ENCODE measurements around the gene PRKD3.
"Not testable (repeated sequence)": the region's sequence is repeated elsewhere in the genome, so short reads cannot be mapped to it uniquely, and the experiment has no call there.

The PRKD3 gene

DNA sequence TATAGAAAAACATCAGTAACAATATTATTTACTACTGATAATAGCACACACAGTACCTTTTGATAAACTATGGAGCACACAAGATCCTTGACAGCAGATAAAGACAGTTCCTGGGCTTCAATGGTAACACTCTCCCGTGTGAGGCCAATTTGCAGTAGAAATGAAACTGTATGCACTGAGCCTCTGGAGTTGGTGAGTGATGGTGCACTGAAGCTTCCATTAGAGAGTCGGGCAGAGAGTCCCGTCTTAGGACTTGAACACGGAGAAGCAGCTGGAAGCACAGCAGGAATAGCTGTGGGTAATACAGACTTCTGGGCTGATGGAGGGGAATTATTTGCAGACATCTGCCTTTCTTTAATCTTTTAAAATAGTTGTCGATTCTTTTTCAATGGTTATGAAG lies 8.5 kb downstream of the PRKD3 start:
- DNase-seq (ENCODE audit: low read depth in 2 of 2), result no peak

- no peak for DNase-seq (ENCODE audit: low read depth in 2 of 2)
Measured at GRCh38 chr2:37315364-37315763, 9.3 kb downstream of the PRKD3 start.

DNA sequence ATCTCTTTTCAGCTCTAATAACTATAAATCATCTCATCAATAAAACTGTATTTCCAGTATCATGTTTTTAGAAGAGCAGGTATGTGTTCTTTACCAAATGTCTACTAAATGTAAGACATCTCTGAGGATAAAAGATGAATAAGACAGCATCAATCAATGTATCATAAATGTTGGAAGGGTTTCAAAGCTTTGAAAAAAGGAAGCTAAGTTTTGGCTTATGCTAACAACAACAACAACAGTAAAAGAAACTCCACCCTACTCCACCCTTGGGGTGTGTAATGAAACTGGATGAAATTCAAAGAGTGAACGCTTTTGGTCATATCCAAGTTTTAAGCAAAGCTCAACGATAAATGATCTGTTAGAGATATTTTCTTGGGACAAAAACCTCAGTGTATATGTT lies 17.1 kb downstream of the PRKD3 start:
- no peak for DNase-seq (ENCODE audit: low read depth in 2 of 2)

- DNase-seq (ENCODE audit: low read depth in 2 of 2), result no peak
Measured at GRCh38 chr2:37306024-37306423, 18.6 kb downstream of the PRKD3 start.

DNA sequence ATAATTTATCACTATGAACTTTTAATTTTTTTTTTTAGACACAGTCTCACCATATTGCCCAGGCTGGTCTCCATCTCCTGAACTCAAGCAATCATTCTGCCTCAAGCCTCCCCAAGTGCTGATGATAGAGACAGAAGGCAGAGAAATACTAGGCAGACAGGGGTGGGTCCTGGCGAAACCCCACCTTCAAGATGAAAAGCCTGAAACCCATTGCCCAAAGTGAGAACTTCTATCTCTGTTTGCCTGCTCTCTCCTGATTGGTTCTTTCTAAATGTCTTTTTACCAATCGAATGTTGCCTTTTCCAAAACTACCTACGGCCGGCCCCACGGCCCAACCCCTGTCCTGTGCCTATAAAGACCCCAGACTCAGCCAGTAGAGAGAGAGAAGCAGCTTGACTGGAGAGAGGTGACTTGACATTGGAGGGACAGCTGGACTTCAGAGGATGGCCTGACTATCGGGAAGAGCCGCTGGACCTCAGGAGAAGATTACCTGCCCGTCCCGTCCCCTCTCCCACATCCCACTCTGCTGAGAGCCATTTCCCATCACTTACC lies 21.9 kb downstream of the PRKD3 start:
- DNase-seq (ENCODE audit: low read depth in 2 of 2), result no peak

- no peak for DNase-seq (ENCODE audit: low read depth in 2 of 2)
Measured at GRCh38 chr2:37301408-37301807, 23.2 kb downstream of the PRKD3 start.

DNA sequence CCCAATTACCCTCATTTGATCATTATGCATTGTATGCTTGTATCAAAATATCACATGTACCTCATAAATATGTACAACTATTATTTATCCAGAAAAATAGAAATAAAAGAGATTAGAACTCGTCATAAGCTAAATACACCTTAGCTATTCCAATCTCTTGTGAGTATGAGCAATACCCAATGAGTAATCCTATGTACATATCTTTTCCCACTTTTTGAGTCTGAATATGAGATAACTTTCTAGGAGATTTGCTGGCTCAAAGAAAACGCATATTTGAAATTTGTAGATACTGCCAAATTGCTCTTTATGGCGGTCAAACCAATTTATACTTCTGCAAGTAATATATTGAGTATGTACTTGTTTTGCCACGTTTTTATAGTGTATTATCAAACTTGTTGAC lies 24.1 kb downstream of the PRKD3 start:
- DNase-seq (ENCODE audit: low read depth in 2 of 2), result no peak

DNA sequence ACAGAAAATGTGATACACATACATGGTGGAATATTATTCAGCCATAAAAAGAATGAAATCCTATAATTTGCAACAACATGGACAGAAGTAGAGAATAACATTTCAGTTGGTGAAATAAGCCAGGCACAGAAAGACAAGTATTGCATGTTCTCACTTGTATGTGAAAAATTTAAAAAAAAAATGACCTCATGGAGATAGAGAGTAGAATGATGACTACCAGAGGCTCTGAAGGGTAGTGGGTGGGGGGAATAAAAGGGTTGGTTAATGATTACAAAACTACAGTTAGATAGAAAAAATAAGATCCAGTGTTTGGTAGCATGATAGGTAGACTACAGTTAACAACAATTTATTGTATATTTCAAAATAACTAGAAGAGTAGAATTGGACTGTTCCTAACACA lies 24.5 kb downstream of the PRKD3 start:
- DNase-seq (ENCODE audit: low read depth in 2 of 2), result no peak

- DNase-seq (ENCODE audit: low read depth in 2 of 2), result no peak
Measured at GRCh38 chr2:37297632-37298031, 27.0 kb downstream of the PRKD3 start.

- DNase-seq (ENCODE audit: low read depth in 2 of 2), result no peak
Measured at GRCh38 chr2:37295469-37296073, 29.1 kb downstream of the PRKD3 start.

GRCh38 chr2:37294858-37295257 lies 29.8 kb downstream of the PRKD3 start:
- not testable (repeated sequence) for DNase-seq (ENCODE audit: low read depth in 2 of 2)

DNA sequence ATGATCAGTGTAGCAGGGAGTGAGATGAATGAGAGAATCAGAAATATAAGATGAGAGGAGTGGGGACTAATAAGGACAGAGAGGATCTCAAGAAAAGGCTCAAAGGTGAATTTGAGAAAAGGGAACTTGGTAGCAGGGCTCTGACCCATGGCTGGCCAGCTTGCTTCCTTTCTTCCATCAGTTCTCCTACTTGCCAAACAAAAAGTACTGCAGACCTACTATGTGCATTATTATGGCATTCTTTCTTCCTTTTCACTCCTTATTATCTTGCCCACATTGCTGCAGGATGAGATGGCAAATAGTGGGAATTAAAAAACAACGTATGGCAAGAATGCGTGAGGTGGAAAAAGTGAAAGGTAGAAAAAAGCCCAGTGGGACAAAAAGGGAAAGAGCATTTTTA lies 33.0 kb downstream of the PRKD3 start:
- no peak for DNase-seq (ENCODE audit: low read depth in 2 of 2)

- no peak for DNase-seq (ENCODE audit: low read depth in 2 of 2)
Measured at GRCh38 chr2:37287966-37288365, 36.7 kb downstream of the PRKD3 start.

DNA sequence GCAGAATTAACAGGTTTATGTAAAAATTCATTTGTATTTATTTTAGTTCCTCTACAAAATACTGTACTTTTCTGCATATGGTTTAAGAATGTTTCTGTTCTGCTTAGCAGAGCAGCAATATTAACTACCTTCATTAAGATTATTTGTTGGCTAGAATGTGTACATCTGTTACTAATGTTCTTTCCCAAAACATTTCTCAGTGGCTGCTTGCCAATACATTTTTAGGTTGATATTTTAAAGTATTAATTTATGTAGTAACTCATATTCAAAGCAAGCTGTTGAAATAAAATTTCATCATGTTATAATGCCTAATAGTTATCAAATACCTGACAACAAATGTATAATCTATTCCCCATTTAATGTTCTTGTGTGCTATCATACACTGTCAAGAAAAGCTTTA lies 40.3 kb downstream of the PRKD3 start:
- DNase-seq (ENCODE audit: low read depth in 2 of 2), result no peak

- DNase-seq (ENCODE audit: low read depth in 2 of 2), result no peak
Measured at GRCh38 chr2:37283207-37283606, 41.4 kb downstream of the PRKD3 start.

- no peak for DNase-seq (ENCODE audit: low read depth in 2 of 2)
Measured at GRCh38 chr2:37282746-37283145, 41.9 kb downstream of the PRKD3 start.

- DNase-seq (ENCODE audit: low read depth in 2 of 2), result no peak
Measured at GRCh38 chr2:37281916-37282315, 42.7 kb downstream of the PRKD3 start.

DNA sequence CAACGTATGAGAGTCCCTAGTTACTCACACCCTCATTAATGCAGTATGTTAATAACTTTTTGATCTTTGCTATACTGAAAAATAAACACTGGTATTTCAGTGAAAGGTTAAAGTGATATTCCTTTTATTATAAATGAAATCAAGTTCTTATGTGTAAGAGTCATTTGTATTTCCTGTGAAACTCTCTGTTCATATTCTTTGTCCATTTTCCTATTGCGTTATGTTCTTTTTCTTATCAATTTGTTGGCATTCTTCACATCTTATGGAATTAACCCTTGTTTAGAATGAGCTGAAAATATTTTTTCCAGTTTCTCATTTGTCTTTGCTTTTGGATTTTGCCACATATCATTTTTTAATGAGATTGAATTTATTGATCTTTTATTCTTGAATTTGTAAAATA lies 48.3 kb downstream of the PRKD3 start:
- DNase-seq (ENCODE audit: low read depth in 2 of 2), result no peak

Data from stimulated activated CD4-positive, alpha-beta T cell treated with anti-CD3 and anti-CD28 coated beads, Interleukin-15, amount 100 ng/mL, for 48 hours (primary cell).